Activated CD4-positive, alpha-beta T cell treated with anti-CD3 and anti-CD28 coated beads for 1 hour (primary cell): ENCODE measurements around the gene SHTN1.

Experiments used
- DNase-seq: peaks from one replicate; pipeline ENCODE4 v3.0.0-alpha.2; 2020

SHTN1 gene

GRCh38 chr10:116912162-116912561 lies 92.8 kb downstream of the SHTN1 start:
- no peak for DNase-seq

- DNase-seq = no peak
Measured at GRCh38 chr10:116910910-116911309, 94.1 kb downstream of the SHTN1 start.

GRCh38 chr10:116909307-116909706 lies 95.7 kb downstream of the SHTN1 start:
- DNase-seq = no peak

- no peak for DNase-seq
Measured at GRCh38 chr10:116907245-116907987, 97.6 kb downstream of the SHTN1 start.

GRCh38 chr10:116905845-116906210 lies 99.2 kb downstream of the SHTN1 start:
- DNase-seq = no peak

- DNase-seq = no peak
Measured at GRCh38 chr10:116899626-116900025, 105.4 kb downstream of the SHTN1 start.

- no peak for DNase-seq
Measured at GRCh38 chr10:116893686-116894037, 111.3 kb downstream of the SHTN1 start.

- DNase-seq = no peak
Measured at GRCh38 chr10:116892907-116893685, 111.9 kb downstream of the SHTN1 start.

GRCh38 chr10:116891208-116891607 lies 113.8 kb downstream of the SHTN1 start:
- DNase-seq = no peak

- DNase-seq = no peak
Measured at GRCh38 chr10:116889066-116889465, 115.9 kb downstream of the SHTN1 start.

GRCh38 chr10:116888380-116889055 lies 116.5 kb downstream of the SHTN1 start:
- DNase-seq = no peak

- no peak for DNase-seq
Measured at GRCh38 chr10:116886772-116887171, 118.2 kb downstream of the SHTN1 start.

GRCh38 chr10:116882639-116883038 lies 122.3 kb downstream of the SHTN1 start:
- no peak for DNase-seq

- DNase-seq = no peak
Measured at GRCh38 chr10:116880716-116881482, 124.1 kb downstream of the SHTN1 start.

- no peak for DNase-seq
Measured at GRCh38 chr10:116879817-116880216, 125.2 kb downstream of the SHTN1 start.

- DNase-seq = no peak
Measured at GRCh38 chr10:116878123-116878522, 126.9 kb downstream of the SHTN1 start.

GRCh38 chr10:116877391-116877790 lies 127.6 kb downstream of the SHTN1 start:
- no peak for DNase-seq

- no peak for DNase-seq
Measured at GRCh38 chr10:116875897-116876296, 129.1 kb downstream of the SHTN1 start.

GRCh38 chr10:116873134-116873533 lies 131.9 kb downstream of the SHTN1 start:
- no peak for DNase-seq

GRCh38 chr10:116870949-116871348 lies 134.0 kb downstream of the SHTN1 start:
- no peak for DNase-seq

GRCh38 chr10:116868722-116869121 lies 136.3 kb downstream of the SHTN1 start:
- no peak for DNase-seq

- DNase-seq = no peak
Measured at GRCh38 chr10:116868198-116868676, 136.8 kb downstream of the SHTN1 start.

GRCh38 chr10:116866987-116867595 lies 137.9 kb downstream of the SHTN1 start:
- DNase-seq = no peak
